Measurements from ENCODE around the gene ADRM1. TPM values are rescaled to one million over a fixed set of nuclear protein-coding genes. Genes with fewer than 3 reads are reported as not detected.
A peak's percentile ranks its signal among the peaks of the same experiment; 100 is the strongest.

The ADRM1 gene
- total RNA-seq, 1 experiment from 2014 or later: 160 TPM

DNA sequence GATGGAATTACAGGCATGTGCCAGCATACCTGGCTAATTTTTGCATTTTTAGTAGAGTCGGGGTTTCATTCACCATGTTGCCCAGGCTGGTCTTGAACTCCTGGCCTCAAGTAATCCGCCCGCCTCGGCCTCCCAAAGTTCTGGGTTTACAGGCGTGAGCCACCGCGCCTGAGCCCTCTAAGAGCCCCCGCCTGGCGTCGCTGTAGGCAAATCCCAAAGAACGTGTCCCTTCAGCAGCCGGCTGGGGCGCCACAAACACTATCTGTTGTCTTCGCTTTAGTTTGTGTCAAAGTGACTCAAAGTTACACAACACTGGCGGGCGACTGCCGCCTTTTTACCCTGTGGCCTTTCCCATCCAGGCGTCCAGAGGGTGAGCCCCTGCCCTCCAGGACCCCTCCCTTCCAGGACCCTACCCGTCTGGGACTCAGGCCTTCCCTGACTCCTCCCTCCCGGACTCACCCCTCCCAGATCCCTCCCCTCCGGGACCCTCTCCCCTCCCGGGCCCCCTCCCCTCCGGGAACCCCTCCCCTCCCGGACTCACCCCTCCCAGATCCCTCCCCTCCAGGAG is 940 bp upstream of the ADRM1 start (continued):
- TF ChIP-seq CREM (CRISPR knock-in tag; IDR thresholded peaks at IDR 0.05): no peak

DNA sequence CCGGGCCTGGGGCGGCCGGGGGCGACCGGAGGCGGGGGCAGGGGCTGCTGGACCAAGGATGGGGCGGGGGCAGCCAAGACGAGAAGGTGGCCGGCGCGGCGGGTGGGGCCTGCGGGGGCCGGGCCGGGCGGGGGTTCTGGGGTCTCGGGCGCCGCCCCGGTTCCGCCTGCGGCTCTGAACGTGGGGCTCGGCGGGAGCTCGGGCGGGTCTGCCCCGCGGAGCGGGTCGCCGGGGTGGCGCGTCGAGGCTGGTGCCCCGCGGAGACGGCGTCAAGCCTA is 204 bp downstream of the ADRM1 start:
- H3K4me3 Mint-ChIP-seq: peak overlapping the region; percentile 77
- H3K27ac Mint-ChIP-seq: no peak overlapping the region
- peaks cover 18% of the 10 kb centered on the region for H3K4me1 Mint-ChIP-seq
- DNase-seq (ENCODE audit: low spot score) (no peak), ATAC-seq (no peak)
- ChIA-PET CTCF (interaction anchor here (1.0 to 2.4 kb wide), 5 partner anchors 10 to 84 kb away, joined by 3 to 28 read pairs (median 4); partner anchors contain the start of genes LAMA5 and RPS21), POLR2A (no interaction called here)
- H3K36me3 Mint-ChIP-seq: peaks cover 22% of the 10 kb centered on the region
- no peaks in the 10 kb centered on the region for H3K27me3 Mint-ChIP-seq (ENCODE audit: low read depth)
- TF ChIP-seq ZNF396 (CRISPR knock-in tag; IDR thresholded peaks at IDR 0.05; ENCODE audit: borderline replicate concordance) (no peak), ZNF263 (CRISPR knock-in tag; IDR thresholded peaks at IDR 0.05; ENCODE audit: low read depth) (no peak)
- TF ChIP-seq, protein P1, sequence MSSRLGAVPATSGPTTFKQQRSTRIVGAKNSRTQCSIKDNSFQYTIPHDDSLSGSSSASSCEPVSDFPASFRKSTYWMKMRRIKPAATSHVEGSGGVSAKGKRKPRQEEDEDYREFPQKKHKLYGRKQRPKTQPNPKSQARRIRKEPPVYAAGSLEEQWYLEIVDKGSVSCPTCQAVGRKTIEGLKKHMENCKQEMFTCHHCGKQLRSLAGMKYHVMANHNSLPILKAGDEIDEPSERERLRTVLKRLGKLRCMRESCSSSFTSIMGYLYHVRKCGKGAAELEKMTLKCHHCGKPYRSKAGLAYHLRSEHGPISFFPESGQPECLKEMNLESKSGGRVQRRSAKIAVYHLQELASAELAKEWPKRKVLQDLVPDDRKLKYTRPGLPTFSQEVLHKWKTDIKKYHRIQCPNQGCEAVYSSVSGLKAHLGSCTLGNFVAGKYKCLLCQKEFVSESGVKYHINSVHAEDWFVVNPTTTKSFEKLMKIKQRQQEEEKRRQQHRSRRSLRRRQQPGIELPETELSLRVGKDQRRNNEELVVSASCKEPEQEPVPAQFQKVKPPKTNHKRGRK (CRISPR knock-in tag; IDR thresholded peaks at IDR 0.05; ENCODE audit: borderline replicate concordance): no peak
- TF ChIP-seq, protein P2, sequence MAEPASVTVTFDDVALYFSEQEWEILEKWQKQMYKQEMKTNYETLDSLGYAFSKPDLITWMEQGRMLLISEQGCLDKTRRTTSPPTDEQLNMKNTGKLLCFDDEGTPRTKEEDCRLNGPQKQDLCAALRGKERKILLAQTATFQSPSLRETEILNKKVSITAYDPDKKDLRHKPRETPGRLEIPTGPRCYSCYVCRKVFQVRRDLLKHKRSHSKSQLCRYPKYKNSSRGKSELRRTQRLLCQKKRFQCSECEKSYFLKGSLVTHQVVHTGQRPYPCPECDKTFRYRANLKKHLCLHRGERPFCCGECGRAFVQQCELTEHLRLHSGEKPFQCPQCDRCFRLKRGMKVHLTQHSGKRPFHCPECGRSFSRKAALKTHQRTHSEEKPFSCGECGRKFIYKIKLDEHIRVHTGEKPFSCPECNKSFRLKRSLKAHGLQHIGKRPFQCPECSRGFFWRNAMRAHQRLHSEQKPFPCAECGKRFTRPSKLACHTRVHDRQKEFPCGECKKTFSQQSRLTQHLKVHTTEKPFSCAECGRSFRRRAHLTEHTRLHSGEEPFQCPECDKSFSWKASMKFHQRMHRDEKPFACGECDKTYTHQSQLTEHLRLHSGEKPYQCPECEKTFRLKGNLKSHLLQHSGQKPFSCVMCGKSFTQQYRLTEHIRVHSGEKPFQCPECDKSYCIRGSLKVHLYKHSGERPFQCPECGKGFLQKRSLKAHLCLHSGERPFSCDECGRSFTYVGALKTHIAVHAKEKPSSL (CRISPR knock-in tag; conservative IDR thresholded peaks at IDR 0.05): no peak
- TF ChIP-seq, protein P3, sequence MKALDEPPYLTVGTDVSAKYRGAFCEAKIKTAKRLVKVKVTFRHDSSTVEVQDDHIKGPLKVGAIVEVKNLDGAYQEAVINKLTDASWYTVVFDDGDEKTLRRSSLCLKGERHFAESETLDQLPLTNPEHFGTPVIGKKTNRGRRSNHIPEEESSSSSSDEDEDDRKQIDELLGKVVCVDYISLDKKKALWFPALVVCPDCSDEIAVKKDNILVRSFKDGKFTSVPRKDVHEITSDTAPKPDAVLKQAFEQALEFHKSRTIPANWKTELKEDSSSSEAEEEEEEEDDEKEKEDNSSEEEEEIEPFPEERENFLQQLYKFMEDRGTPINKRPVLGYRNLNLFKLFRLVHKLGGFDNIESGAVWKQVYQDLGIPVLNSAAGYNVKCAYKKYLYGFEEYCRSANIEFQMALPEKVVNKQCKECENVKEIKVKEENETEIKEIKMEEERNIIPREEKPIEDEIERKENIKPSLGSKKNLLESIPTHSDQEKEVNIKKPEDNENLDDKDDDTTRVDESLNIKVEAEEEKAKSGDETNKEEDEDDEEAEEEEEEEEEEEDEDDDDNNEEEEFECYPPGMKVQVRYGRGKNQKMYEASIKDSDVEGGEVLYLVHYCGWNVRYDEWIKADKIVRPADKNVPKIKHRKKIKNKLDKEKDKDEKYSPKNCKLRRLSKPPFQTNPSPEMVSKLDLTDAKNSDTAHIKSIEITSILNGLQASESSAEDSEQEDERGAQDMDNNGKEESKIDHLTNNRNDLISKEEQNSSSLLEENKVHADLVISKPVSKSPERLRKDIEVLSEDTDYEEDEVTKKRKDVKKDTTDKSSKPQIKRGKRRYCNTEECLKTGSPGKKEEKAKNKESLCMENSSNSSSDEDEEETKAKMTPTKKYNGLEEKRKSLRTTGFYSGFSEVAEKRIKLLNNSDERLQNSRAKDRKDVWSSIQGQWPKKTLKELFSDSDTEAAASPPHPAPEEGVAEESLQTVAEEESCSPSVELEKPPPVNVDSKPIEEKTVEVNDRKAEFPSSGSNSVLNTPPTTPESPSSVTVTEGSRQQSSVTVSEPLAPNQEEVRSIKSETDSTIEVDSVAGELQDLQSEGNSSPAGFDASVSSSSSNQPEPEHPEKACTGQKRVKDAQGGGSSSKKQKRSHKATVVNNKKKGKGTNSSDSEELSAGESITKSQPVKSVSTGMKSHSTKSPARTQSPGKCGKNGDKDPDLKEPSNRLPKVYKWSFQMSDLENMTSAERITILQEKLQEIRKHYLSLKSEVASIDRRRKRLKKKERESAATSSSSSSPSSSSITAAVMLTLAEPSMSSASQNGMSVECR (CRISPR knock-in tag; IDR thresholded peaks at IDR 0.05; ENCODE audit: borderline replicate concordance): no peak
- H3K9me3 Mint-ChIP-seq: no peaks in the 10 kb centered on the region

DNA sequence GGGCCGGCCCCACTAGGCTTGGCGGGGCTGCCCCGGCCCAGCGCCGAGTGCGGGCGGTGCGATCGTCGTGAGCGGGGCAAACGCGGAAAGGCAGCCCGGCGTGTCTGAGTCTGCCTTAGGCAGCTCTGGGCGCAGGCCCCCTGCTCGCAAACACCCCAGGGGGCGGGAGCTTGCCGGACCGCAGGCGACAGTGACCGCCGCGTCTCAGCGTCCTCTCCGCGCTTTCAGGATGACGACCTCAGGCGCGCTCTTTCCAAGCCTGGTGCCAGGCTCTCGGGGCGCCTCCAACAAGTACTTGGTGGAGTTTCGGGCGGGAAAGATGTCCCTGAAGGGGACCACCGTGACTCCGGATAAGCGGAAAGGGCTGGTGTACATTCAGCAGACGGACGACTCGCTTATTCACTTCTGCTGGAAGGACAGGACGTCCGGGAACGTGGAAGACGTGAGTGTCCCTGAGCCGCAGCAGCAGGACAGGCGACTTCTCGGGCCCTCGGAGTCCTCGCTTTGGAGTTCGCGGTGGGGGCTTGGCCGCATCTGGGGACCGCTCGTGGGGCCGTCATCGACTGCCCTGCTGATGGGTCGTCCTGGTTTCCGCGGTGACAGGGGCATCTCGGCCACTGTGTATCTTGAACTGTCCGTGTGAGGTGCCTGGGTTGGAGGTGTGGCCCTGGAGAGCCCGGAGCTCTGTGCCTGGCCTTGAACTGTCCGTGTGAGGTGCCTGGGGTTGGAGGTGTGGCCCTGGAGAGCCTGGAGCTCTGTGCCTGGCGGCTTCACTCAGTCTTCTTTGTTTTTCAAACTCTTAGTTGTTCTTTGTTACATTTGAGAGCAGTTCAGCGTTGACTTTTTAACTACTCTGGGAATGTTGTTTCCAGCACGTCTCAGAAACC is 786 bp downstream of the ADRM1 start:
- Mint-ChIP-seq H3K27me3 (ENCODE audit: low read depth) (no peaks in the 10 kb centered on the region), H3K4me3 (peak overlapping the region; percentile 86), H3K27ac (peak overlapping the region; percentile 93), H3K36me3 (peaks cover 24% of the 10 kb centered on the region), H3K4me1 (peaks cover 18% of the 10 kb centered on the region), H3K9me3 (no peaks in the 10 kb centered on the region)
- TF ChIP-seq MYBL2 (CRISPR knock-in tag; IDR thresholded peaks at IDR 0.05): no peak
- no peak for TF ChIP-seq FOXJ3 (CRISPR knock-in tag; IDR thresholded peaks at IDR 0.05; ENCODE audit: borderline replicate concordance)
- no peak for TF ChIP-seq NR1H2 (CRISPR knock-in tag; IDR thresholded peaks at IDR 0.05)
- TF ChIP-seq, protein P4, sequence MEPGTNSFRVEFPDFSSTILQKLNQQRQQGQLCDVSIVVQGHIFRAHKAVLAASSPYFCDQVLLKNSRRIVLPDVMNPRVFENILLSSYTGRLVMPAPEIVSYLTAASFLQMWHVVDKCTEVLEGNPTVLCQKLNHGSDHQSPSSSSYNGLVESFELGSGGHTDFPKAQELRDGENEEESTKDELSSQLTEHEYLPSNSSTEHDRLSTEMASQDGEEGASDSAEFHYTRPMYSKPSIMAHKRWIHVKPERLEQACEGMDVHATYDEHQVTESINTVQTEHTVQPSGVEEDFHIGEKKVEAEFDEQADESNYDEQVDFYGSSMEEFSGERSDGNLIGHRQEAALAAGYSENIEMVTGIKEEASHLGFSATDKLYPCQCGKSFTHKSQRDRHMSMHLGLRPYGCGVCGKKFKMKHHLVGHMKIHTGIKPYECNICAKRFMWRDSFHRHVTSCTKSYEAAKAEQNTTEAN (CRISPR knock-in tag; IDR thresholded peaks at IDR 0.05): no peak
- ChIA-PET CTCF (interaction anchor here (2.4 kb wide), 1 partner anchor 79 kb away, joined by 16 read pairs; no protein-coding TSS in a partner anchor), POLR2A (interaction anchor here (1.2 kb wide), 1 partner anchor 65 kb away, joined by 3 read pairs; no protein-coding TSS in a partner anchor)
- DNase-seq (ENCODE audit: low spot score) (no peak), ATAC-seq (no peak)
